GM12878 (cell line): ENCODE results near the gene ADAP1. TPM values are rescaled to one million over a fixed set of nuclear protein-coding genes. Genes with fewer than 3 reads are reported as not detected.
"Not testable (repeated sequence)": the region's sequence is repeated elsewhere in the genome, so short reads cannot be mapped to it uniquely, and the experiment has no call there.

Experiments
- ATAC-seq: fragments of 200-7000 bp; cut with Tn5 transposase; 3 replicates; pipeline ENCODE4 v1.9.1; 2020; ENCODE audit warnings: mild to moderate bottlenecking, moderate library complexity
- BruUV-seq: library from RNA; stranded (reverse); fragments of 400-500 nt; replicated peaks from 2 replicates; lab custom pipeline; 2021; lab: Mats Ljungman, UMichigan
- CTCF ChIA-PET: fragments of 300-600 bp; sonication (Branson Sonifier 250); formaldehyde crosslinking; extraction: SDS; loops from one replicate; lab custom pipeline; 2021; ENCODE audit warnings: inconsistent platforms; lab: Yijun Ruan, JAX
- POLR2A ChIA-PET: fragments of 350-600 bp; formaldehyde crosslinking; extraction: SDS; loops from one replicate; lab custom pipeline; 2021; ENCODE audit warnings: inconsistent platforms; lab: Charles Lee
- RAD21 ChIA-PET: fragments of 300-600 bp; sonication (Branson Sonifier 250); formaldehyde crosslinking; loops from one replicate; lab custom pipeline; 2023; ENCODE audit warnings: antibody characterized with exemption; ENCODE audit not compliant: unreplicated experiment; lab: Charles Lee
- SMC1A ChIA-PET: fragments of 300-600 bp; sonication (Branson Sonifier 250); formaldehyde crosslinking; loops from one replicate; lab custom pipeline; 2023; ENCODE audit not compliant: unreplicated experiment, uncharacterized antibody; lab: Charles Lee
- DNase-seq: peaks from one replicate; pipeline ENCODE4 v3.0.0-alpha.2; 2011; ENCODE audit warnings: low read depth, low spot score
- FAIRE-seq: peaks from 3 replicates; lab custom pipeline; 2011; peaks lifted over from hg19 to GRCh38; lab: Jason Lieb, UNC
- H2AFZ ChIP-seq: 2 replicates; pipeline ENCODE4 v1.6.0; 2011; ENCODE audit warnings: low read depth, low read length, control low read depth; ENCODE audit not compliant: control insufficient read depth
- H3K27ac ChIP-seq: 2 replicates; pipeline ENCODE4 v1.5.1; 2011; ENCODE audit warnings: control low read depth; ENCODE audit not compliant: control insufficient read depth, insufficient read depth
- H3K27me3 ChIP-seq, 2 experiments: replicated peaks in 1 of 2; 2 replicates each; pipeline versions ENCODE4 v1.6.0 to v1.6.1; 2011; ENCODE audit warnings: low read length in 1 of 2; ENCODE audit not compliant: control insufficient read depth in 2 of 2, insufficient read depth in 2 of 2
- H3K36me3 ChIP-seq, 2 experiments: 2 replicates each; pipeline ENCODE4 v1.5.1; 2011; ENCODE audit warnings: low read length in 1 of 2; ENCODE audit not compliant: control insufficient read depth in 2 of 2, insufficient read depth in 2 of 2
- H3K4me1 ChIP-seq: 2 replicates; pipeline ENCODE4 v1.6.1; 2011; ENCODE audit warnings: mild to moderate bottlenecking, low read length, moderate library complexity, mixed read lengths; ENCODE audit not compliant: control insufficient read depth, insufficient read depth
- H3K4me2 ChIP-seq: 2 replicates; pipeline ENCODE4 v1.6.0; 2011; ENCODE audit warnings: control low read depth; ENCODE audit not compliant: control insufficient read depth, insufficient read depth
- H3K4me3 ChIP-seq: fragments of 200-600 bp; sonication (generic); 2 replicates; pipeline ENCODE4 v1.5.1; 2016
- H3K79me2 ChIP-seq: 2 replicates; pipeline ENCODE4 v1.6.0; 2011; ENCODE audit warnings: low read length; ENCODE audit not compliant: control insufficient read depth, insufficient read depth
- H3K9ac ChIP-seq: 2 replicates; pipeline ENCODE4 v1.8.0; 2011; ENCODE audit warnings: low read length, control low read depth, mixed read lengths; ENCODE audit not compliant: control insufficient read depth, insufficient read depth
- H3K9me3 ChIP-seq: replicated peaks from 3 replicates; pipeline ENCODE4 v1.5.1; 2011; ENCODE audit warnings: mild to moderate bottlenecking, low read length; ENCODE audit not compliant: control insufficient read depth, insufficient read depth
- H4K20me1 ChIP-seq: 2 replicates; pipeline ENCODE4 v1.6.0; 2011; ENCODE audit not compliant: control insufficient read depth, insufficient read depth
- WGBS: methylation state at CpG from one replicate; pipeline ENCODE4 v1.1.6; 2016; ENCODE audit warnings: low lambda C conversion rate; ENCODE audit not compliant: insufficient replicate concordance, insufficient coverage; ENCODE audit errors: missing lambda C conversion rate; 5-methylcytosine and 5-hydroxymethylcytosine counted together
- in situ Hi-C: fragments of 300-500 bp; cut with MboI; formaldehyde crosslinking; loops from 9 replicates; pipeline ENCODE4 v1.14.3; 2018; ENCODE audit warnings: mixed read lengths
- intact Hi-C: fragments of 100-400 bp; cut with micrococcal nuclease; formaldehyde crosslinking; loops from one replicate; pipeline ENCODE4 v1.14.2; 2022; ENCODE audit not compliant: unreplicated experiment
- polyA plus RNA-seq, 11 experiments: library from polyadenylated mRNA; depleted of rRNA in 4 of 11; unstranded in 6 of 11; stranded (reverse) in 5 of 11; fragments of >200 nt; fragmentation: Nextera tagmentation in 4 of 11; fragmentation: Illumina TruSeq in 1 of 11; extraction: Ambion mirVana in 4 of 11; extraction: Trizol in 1 of 11; gene quantifications; 1 replicate in 1 of 11; 2 replicates in 10 of 11; pipeline versions ENCODE4 v1.2.1 to v1.2.3, GENCODE V29; 2011 to 2016; ENCODE audit warnings: inconsistent platforms in 2 of 11, missing spikeins in 2 of 11, low read depth in 1 of 11
- total RNA-seq, 4 experiments: library from RNA; depleted of rRNA in 3 of 4; stranded (reverse); fragments of >200 nt in 3 of 4; fragmentation: Illumina TruSeq in 1 of 4; extraction: Trizol in 1 of 4; gene quantifications; 2 replicates each; pipeline versions ENCODE4 v1.2.1 to v1.2.3, GENCODE V29; 2013 to 2021

Gene ADAP1
- total and polyA plus RNA-seq, 10 of the 15 experiments (the other 5 are each of a cell fraction or from before 2014, with no cell fraction given) = 0.22 to 44.2 (median 22.0) TPM; not detected in 1

GRCh38 chr7:1002445-1002844 is 48.0 kb upstream of the ADAP1 start:
- FAIRE-seq, H3K9me3 ChIP-seq, H3K27me3 ChIP-seq, H3K4me2 ChIP-seq, SMC1A ChIA-PET, H2AFZ ChIP-seq, H3K36me3 ChIP-seq, H4K20me1 ChIP-seq, POLR2A ChIA-PET, H3K4me3 ChIP-seq, H3K79me2 ChIP-seq, H3K9ac ChIP-seq, ATAC-seq, RAD21 ChIA-PET, CTCF ChIA-PET, in situ Hi-C loops, BruUV-seq, H3K27ac ChIP-seq, intact Hi-C loops, DNase-seq: not testable (repeated sequence)
- WGBS = 100% methylated on average over 4 of the region's 7 CpGs
- H3K4me1 ChIP-seq = peaks cover 21% of the 10 kb centered on the region

- FAIRE-seq, H3K79me2 ChIP-seq, RAD21 ChIA-PET, SMC1A ChIA-PET, intact Hi-C loops, ATAC-seq, H3K27me3 ChIP-seq, DNase-seq, POLR2A ChIA-PET, BruUV-seq, H3K9me3 ChIP-seq, H2AFZ ChIP-seq, H3K36me3 ChIP-seq, H3K27ac ChIP-seq, H4K20me1 ChIP-seq, CTCF ChIA-PET, H3K9ac ChIP-seq, H3K4me2 ChIP-seq, in situ Hi-C loops, H3K4me3 ChIP-seq: not testable (repeated sequence)
- H3K4me1 ChIP-seq = peaks cover 21% of the 10 kb centered on the region
- whole genome bisulfite sequencing = 88% methylated on average over 3 of the region's 4 CpGs
Observed at GRCh38 chr7:1002026-1002425, 47.5 kb upstream of the ADAP1 start.
